Endodermal cell (in vitro differentiated cells): ENCODE measurements around the gene SH3TC1. TPM values are rescaled to one million over a fixed set of nuclear protein-coding genes. Genes with fewer than 3 reads are reported as not detected.

ENCODE experiments used
- DNase-seq: peaks from one replicate; pipeline ENCODE4 v3.0.0-alpha.2; 2017
- H3K27ac ChIP-seq: 2 replicates; pipeline ENCODE4 v1.5.1; 2013; ENCODE audit warnings: mild to moderate bottlenecking, low read depth, low read length, moderate library complexity
- H3K27me3 ChIP-seq: 2 replicates; pipeline ENCODE4 v1.6.1; 2013; ENCODE audit warnings: mild to moderate bottlenecking, low read length, moderate library complexity; ENCODE audit not compliant: insufficient read depth, control insufficient read depth, poor library complexity, severe bottlenecking
- H3K36me3 ChIP-seq: 2 replicates; pipeline ENCODE4 v1.7.0; 2013; ENCODE audit warnings: mild to moderate bottlenecking, low read length, moderate library complexity; ENCODE audit not compliant: control insufficient read depth, insufficient read depth
- H3K4me1 ChIP-seq: one replicate; pipeline ENCODE4 v1.7.0; 2013; ENCODE audit warnings: low read length; ENCODE audit not compliant: control insufficient read depth, insufficient read depth
- H3K4me3 ChIP-seq: 2 replicates; pipeline ENCODE4 v1.5.1; 2013; ENCODE audit warnings: mild to moderate bottlenecking, low read length, moderate library complexity
- H3K9ac ChIP-seq: 2 replicates; pipeline ENCODE4 v1.6.1; 2013; ENCODE audit warnings: mild to moderate bottlenecking, low read length, moderate library complexity; ENCODE audit not compliant: poor library complexity, severe bottlenecking; ENCODE audit errors: extremely low read depth
- H3K9me3 ChIP-seq: 2 replicates; pipeline ENCODE4 v1.6.1; 2013; ENCODE audit warnings: mild to moderate bottlenecking, low read length, moderate library complexity; ENCODE audit not compliant: control insufficient read depth
- H3K27ac Mint-ChIP-seq: 2 replicates; pipeline ENCODE4 v1.8.0; 2020; ENCODE audit warnings: mixed read lengths
- H3K27me3 Mint-ChIP-seq: 2 replicates; pipeline ENCODE4 v1.8.0; 2021; ENCODE audit warnings: mild to moderate bottlenecking, mixed read lengths; ENCODE audit not compliant: insufficient read depth
- H3K36me3 Mint-ChIP-seq: 2 replicates; pipeline ENCODE4 v1.8.0; 2020; ENCODE audit warnings: low read depth, mixed read lengths
- H3K4me1 Mint-ChIP-seq: 2 replicates; pipeline ENCODE4 v1.8.0; 2020; ENCODE audit warnings: mixed read lengths
- H3K4me3 Mint-ChIP-seq: 2 replicates; pipeline ENCODE4 v1.8.0; 2020; ENCODE audit warnings: mild to moderate bottlenecking, moderate library complexity, mixed read lengths
- H3K9me3 Mint-ChIP-seq: 2 replicates; pipeline ENCODE4 v1.8.0; 2020; ENCODE audit warnings: mild to moderate bottlenecking, mixed read lengths
- CTCF ChIP-seq: fragments of 200-600 bp; sonication (generic); conservative IDR thresholded peaks from 2 replicates; pipeline ENCODE4 v1.5.0; 2021; ENCODE audit warnings: antibody characterized with exemption, mild to moderate bottlenecking
- WGBS, 2 experiments: methylation state at CpG; one replicate each; pipeline versions ENCODE4 v1.1.5 to v1.1.7; 2013; ENCODE audit warnings: missing lambda C conversion rate in 2 of 2, mixed read lengths in 1 of 2; ENCODE audit not compliant: insufficient coverage in 1 of 2, insufficient read length in 1 of 2; 5-methylcytosine and 5-hydroxymethylcytosine counted together
- total RNA-seq, 2 donors: library from RNA; stranded (reverse); fragmentation: NEBNext Ultra II Directional in 1 of 2; extraction: Animal tissue kit (Norgen Biotek cat#: 25700) in 1 of 2; gene quantifications; 2 replicates in 1 of 2; 3 replicates in 1 of 2; pipeline ENCODE4 v1.2.1, GENCODE V29; 2021

Gene SH3TC1
- total RNA-seq, 2 donors from 2014 or later, result 1.9 to 2.6 TPM

GRCh38 chr4:8252301-8253173, 53.4 kb downstream of the SH3TC1 start:
- Histone ChIP-seq H3K9me3 (no peaks in the 10 kb centered on the region), H3K27me3 (no peaks in the 10 kb centered on the region), H3K27ac (no peak overlapping the region), H3K4me3 (no peak overlapping the region), H3K9ac (no peak overlapping the region), H3K4me1 (peaks cover 9% of the 10 kb centered on the region), H3K36me3 (no peaks in the 10 kb centered on the region)
- no peak overlapping the region for H3K4me3 Mint-ChIP-seq
- no peaks in the 10 kb centered on the region for H3K27me3 Mint-ChIP-seq
- no peak for DNase-seq
- H3K4me1 Mint-ChIP-seq, result peaks cover 7% of the 10 kb centered on the region
- H3K9me3 Mint-ChIP-seq, result no peaks in the 10 kb centered on the region
- H3K36me3 Mint-ChIP-seq, result no peaks in the 10 kb centered on the region
- no peak overlapping the region for H3K27ac Mint-ChIP-seq
- 83 to 87% methylated on average over 12 to 23 of the region's 23 CpGs for WGBS, 2 experiments
- TF ChIP-seq CTCF, result peak; percentile 17

- Mint-ChIP-seq H3K9me3 (no peaks in the 10 kb centered on the region), H3K27me3 (no peaks in the 10 kb centered on the region), H3K36me3 (no peaks in the 10 kb centered on the region), H3K27ac (no peak overlapping the region), H3K4me1 (peaks cover 14% of the 10 kb centered on the region), H3K4me3 (no peak overlapping the region)
- no peak overlapping the region for H3K9ac ChIP-seq
- no peak for DNase-seq
- no peak overlapping the region for H3K27ac ChIP-seq
- no peak for TF ChIP-seq CTCF
- no peaks in the 10 kb centered on the region for H3K9me3 ChIP-seq
- WGBS, 2 experiments, result 96 to 100% methylated on average over 1 to 6 of the region's 6 CpGs
- no peaks in the 10 kb centered on the region for H3K36me3 ChIP-seq
- H3K4me1 ChIP-seq, result peaks cover 9% of the 10 kb centered on the region
- no peaks in the 10 kb centered on the region for H3K27me3 ChIP-seq
- H3K4me3 ChIP-seq, result no peak overlapping the region
Measured at GRCh38 chr4:8254076-8254475, 55.0 kb downstream of the SH3TC1 start.

GRCh38 chr4:8255698-8256441, 56.8 kb downstream of the SH3TC1 start:
- no peaks in the 10 kb centered on the region for H3K9me3 ChIP-seq
- H3K4me1 Mint-ChIP-seq, result peaks cover 14% of the 10 kb centered on the region
- H3K36me3 ChIP-seq, result no peaks in the 10 kb centered on the region
- no peaks in the 10 kb centered on the region for H3K27me3 Mint-ChIP-seq
- no peak for TF ChIP-seq CTCF
- no peaks in the 10 kb centered on the region for H3K27me3 ChIP-seq
- WGBS, 2 experiments, result 75 to 89% methylated on average over 9 to 14 of the region's 14 CpGs
- H3K9ac ChIP-seq, result no peak overlapping the region
- no peak for DNase-seq
- peaks cover 9% of the 10 kb centered on the region for H3K4me1 ChIP-seq
- H3K27ac ChIP-seq, result no peak overlapping the region
- H3K27ac Mint-ChIP-seq, result no peak overlapping the region
- no peaks in the 10 kb centered on the region for H3K36me3 Mint-ChIP-seq
- H3K9me3 Mint-ChIP-seq, result no peaks in the 10 kb centered on the region
- no peak overlapping the region for H3K4me3 ChIP-seq
- H3K4me3 Mint-ChIP-seq, result no peak overlapping the region
